ENCODE results near the gene CPHXL2.

GRCh38 chr16:75622761-75623605 lies 53.8 kb downstream of the CPHXL2 start, which contains the start of gene ADAT1:
- TF ChIP-seq, protein P1, sequence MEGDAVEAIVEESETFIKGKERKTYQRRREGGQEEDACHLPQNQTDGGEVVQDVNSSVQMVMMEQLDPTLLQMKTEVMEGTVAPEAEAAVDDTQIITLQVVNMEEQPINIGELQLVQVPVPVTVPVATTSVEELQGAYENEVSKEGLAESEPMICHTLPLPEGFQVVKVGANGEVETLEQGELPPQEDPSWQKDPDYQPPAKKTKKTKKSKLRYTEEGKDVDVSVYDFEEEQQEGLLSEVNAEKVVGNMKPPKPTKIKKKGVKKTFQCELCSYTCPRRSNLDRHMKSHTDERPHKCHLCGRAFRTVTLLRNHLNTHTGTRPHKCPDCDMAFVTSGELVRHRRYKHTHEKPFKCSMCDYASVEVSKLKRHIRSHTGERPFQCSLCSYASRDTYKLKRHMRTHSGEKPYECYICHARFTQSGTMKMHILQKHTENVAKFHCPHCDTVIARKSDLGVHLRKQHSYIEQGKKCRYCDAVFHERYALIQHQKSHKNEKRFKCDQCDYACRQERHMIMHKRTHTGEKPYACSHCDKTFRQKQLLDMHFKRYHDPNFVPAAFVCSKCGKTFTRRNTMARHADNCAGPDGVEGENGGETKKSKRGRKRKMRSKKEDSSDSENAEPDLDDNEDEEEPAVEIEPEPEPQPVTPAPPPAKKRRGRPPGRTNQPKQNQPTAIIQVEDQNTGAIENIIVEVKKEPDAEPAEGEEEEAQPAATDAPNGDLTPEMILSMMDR (IDR thresholded peaks at IDR 0.05), result no peak
- no peak for TF ChIP-seq EZH2 (IDR thresholded peaks at IDR 0.05; ENCODE audit: borderline replicate concordance, insufficient read depth, low read depth, low read length, poor library complexity, severe bottlenecking)

Measured in B cell (primary cell).